Measurements from ENCODE around the gene NNT. TPM values are rescaled to one million over a fixed set of nuclear protein-coding genes. Genes with fewer than 3 reads are reported as not detected.

The NNT gene
- total and polyA plus RNA-seq, 2 of the 8 experiments (the other 6 are each of a cell fraction or from before 2014, with no cell fraction given), result 11.0 to 22.2 TPM

DNA sequence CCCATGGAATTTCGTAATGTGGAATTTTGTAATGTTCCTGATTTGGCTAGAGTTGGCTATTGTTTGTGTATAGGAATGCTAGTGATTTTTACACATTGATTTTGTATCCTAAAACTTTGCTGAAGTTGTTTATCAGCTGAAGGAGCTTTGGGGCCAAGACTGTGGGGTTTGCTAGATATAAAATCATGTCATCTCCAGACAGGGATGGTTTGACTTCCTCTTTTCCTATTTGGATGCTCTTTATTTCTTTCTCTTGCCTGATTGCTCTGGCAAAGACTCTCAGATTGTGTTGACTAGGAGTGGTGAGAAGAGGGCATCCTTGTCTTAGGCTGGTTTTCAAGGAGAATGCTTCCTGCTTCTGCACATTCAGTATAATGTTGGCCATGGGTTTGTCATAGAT is 91.0 kb downstream of the NNT start:
- FAIRE-seq, result no peak
- no peaks in the 10 kb centered on the region for H3K27me3 ChIP-seq (replicated peaks in 1 of 4; ENCODE audit: control insufficient read depth in 3 of 4, extremely low read depth in 1 of 4, insufficient read depth in 3 of 4, low read length in 3 of 4)
- no peaks in the 10 kb centered on the region for H3K79me1 ChIP-seq (ENCODE audit: low read depth, low read length)
- no peak overlapping the region for H2BK15ac ChIP-seq (ENCODE audit: low read length)
- no peak overlapping the region for H2BK120ac ChIP-seq (replicated peaks; ENCODE audit: low read depth, low read length)
- no peak overlapping the region for H4K91ac ChIP-seq (replicated peaks; ENCODE audit: insufficient read length, low read length)
- H2AFZ ChIP-seq (ENCODE audit: low read length), result no peak overlapping the region
- H3K56ac ChIP-seq (replicated peaks; ENCODE audit: insufficient read length, low read depth, low read length), result no peak overlapping the region
- H3K18ac ChIP-seq (ENCODE audit: extremely low read depth, low read length), result no peak overlapping the region
- H3K27ac ChIP-seq (ENCODE audit: low read depth, low read length), result no peak overlapping the region
- no peak overlapping the region for H3K14ac ChIP-seq (ENCODE audit: insufficient read length)
- H3K4me2 ChIP-seq (ENCODE audit: insufficient read depth in 1 of 2, low read depth in 2 of 2, low read length in 2 of 2), result no peak overlapping the region
- no peak for DNase-seq (ENCODE audit: low read depth in 1 of 2, low spot score in 2 of 2)
- no peak overlapping the region for H4K8ac ChIP-seq (ENCODE audit: extremely low read depth, insufficient read depth, low read length)
- H2AK5ac ChIP-seq (ENCODE audit: low read depth, low read length), result no peak overlapping the region
- H4K5ac ChIP-seq (ENCODE audit: insufficient read length, low read depth, low read length), result no peak overlapping the region
- no peak overlapping the region for H3K9ac ChIP-seq (replicated peaks in 1 of 4; ENCODE audit: extremely low read depth in 1 of 4, low read depth in 3 of 4, low read length in 3 of 4)
- no peak overlapping the region for H3K4ac ChIP-seq (replicated peaks; ENCODE audit: insufficient read length, low read depth, low read length)
- no peak overlapping the region for H3K23ac ChIP-seq (ENCODE audit: insufficient read length)
- H3K36me3 ChIP-seq (ENCODE audit: control insufficient read depth in 2 of 4, insufficient read depth in 4 of 4, low read length in 3 of 4), result peaks cover 0 to 4% (median 0%) of the 10 kb centered on the region in 4 experiments; a peak in 1 of 8 replicates
- WGBS, 2 experiments (ENCODE audit: extremely low coverage in 1 of 2, insufficient coverage in 1 of 2, insufficient read length in 1 of 2, insufficient replicate concordance in 2 of 2, low coverage in 1 of 2, low lambda C conversion rate in 2 of 2, missing lambda C conversion rate in 1 of 2), result 90% methylated on average over 1 of the region's 1 CpG; no CpG with 5 or more reads in 1 of the 2 experiments
- TF ChIP-seq, protein P1, sequence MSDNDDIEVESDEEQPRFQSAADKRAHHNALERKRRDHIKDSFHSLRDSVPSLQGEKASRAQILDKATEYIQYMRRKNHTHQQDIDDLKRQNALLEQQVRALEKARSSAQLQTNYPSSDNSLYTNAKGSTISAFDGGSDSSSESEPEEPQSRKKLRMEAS (IDR thresholded peaks at IDR 0.05), result no peak
- TF ChIP-seq KDM1A (IDR thresholded peaks at IDR 0.05; ENCODE audit: borderline replicate concordance, low read length) (no peak), YY1 (IDR thresholded peaks at IDR 0.05; ENCODE audit: low read depth, low read length) (no peak), TAF7 (optimal IDR thresholded peaks at IDR 0.05; ENCODE audit: borderline replicate concordance, low read depth, low read length) (no peak), BRCA1 (IDR thresholded peaks at IDR 0.05; ENCODE audit: low read depth, low read length) (no peak), ASH2L (IDR thresholded peaks at IDR 0.05; ENCODE audit: low read length) (no peak), CHD2 (IDR thresholded peaks at IDR 0.05; ENCODE audit: low read length) (no peak)
- H3K79me2 ChIP-seq (ENCODE audit: control insufficient read depth in 1 of 2, insufficient read depth in 2 of 2, low read length in 2 of 2), result no peaks in the 10 kb centered on the region
- H3K23me2 ChIP-seq (ENCODE audit: low read depth, low read length), result no peaks in the 10 kb centered on the region; the same call in 1 of the 2 replicates
- no peak overlapping the region for H3K4me3 ChIP-seq (ENCODE audit: extremely low read depth in 1 of 4, insufficient read depth in 2 of 4, low read depth in 3 of 4, low read length in 4 of 4)
- no peaks in the 10 kb centered on the region for H4K20me1 ChIP-seq (replicated peaks in 1 of 2; ENCODE audit: control insufficient read depth in 1 of 2, insufficient read depth in 2 of 2, low read length in 2 of 2)
- peaks cover 10 to 16% of the 10 kb centered on the region in 2 experiments; a peak in 3 of 4 replicates for H3K9me3 ChIP-seq (ENCODE audit: insufficient read depth in 2 of 2, low read depth in 1 of 2, low read length in 1 of 2)
- H2BK5ac ChIP-seq (ENCODE audit: low read depth, low read length), result no peak overlapping the region
- ChIA-PET CTCF (ENCODE audit: partially characterized antibody) (interaction anchor here (1.2 to 1.5 kb wide), 2 partner anchors 37 to 62 kb away, joined by 3 to 4 read pairs; no protein-coding TSS in a partner anchor), POLR2A (ENCODE audit: partially characterized antibody) (no interaction called here)
- no peak overlapping the region for H2BK20ac ChIP-seq (ENCODE audit: low read length)
- no peaks in the 10 kb centered on the region for H3K4me1 ChIP-seq (replicated peaks in 1 of 4; ENCODE audit: control insufficient read depth in 3 of 4, insufficient read depth in 4 of 4, low read length in 3 of 4)
- no peak overlapping the region for H2BK12ac ChIP-seq (ENCODE audit: low read depth, low read length)
